GM12891 (cell line): ENCODE results near the gene USP15.

Experiments
- DNase-seq: peaks from one replicate; pipeline ENCODE4 v3.0.0; 2011; ENCODE audit warnings: low spot score; ENCODE audit not compliant: insufficient read length
- FAIRE-seq: peaks from 2 replicates; lab custom pipeline; 2011; peaks lifted over from hg19 to GRCh38; lab: Jason Lieb, UNC
- PAX5 ChIP-seq: IDR thresholded peaks from 2 replicates; pipeline ENCODE4 v1.6.1; 2011; ENCODE audit warnings: low read length, moderate library complexity, mild to moderate bottlenecking; ENCODE audit not compliant: insufficient read depth, severe bottlenecking
- POLR2A ChIP-seq: IDR thresholded peaks from 2 replicates; pipeline ENCODE4 v1.6.1; 2011; ENCODE audit warnings: low read depth, low read length, control low read depth
- POLR2AphosphoS5 ChIP-seq: IDR thresholded peaks from 2 replicates; pipeline ENCODE4 v1.6.1; 2011; ENCODE audit warnings: low read depth, low read length, control low read depth
- POU2F2 ChIP-seq: IDR thresholded peaks from 2 replicates; pipeline ENCODE4 v1.6.1; 2011; ENCODE audit warnings: low read depth, mild to moderate bottlenecking, control low read depth, low read length, moderate library complexity
- SPI1 ChIP-seq: IDR thresholded peaks from 2 replicates; pipeline ENCODE4 v1.6.1; 2011; ENCODE audit warnings: low read depth, low read length, control low read depth
- TAF1 ChIP-seq: IDR thresholded peaks from 2 replicates; pipeline ENCODE4 v1.6.1; 2011; ENCODE audit warnings: low read depth, low read length, control low read depth

The USP15 gene

DNA sequence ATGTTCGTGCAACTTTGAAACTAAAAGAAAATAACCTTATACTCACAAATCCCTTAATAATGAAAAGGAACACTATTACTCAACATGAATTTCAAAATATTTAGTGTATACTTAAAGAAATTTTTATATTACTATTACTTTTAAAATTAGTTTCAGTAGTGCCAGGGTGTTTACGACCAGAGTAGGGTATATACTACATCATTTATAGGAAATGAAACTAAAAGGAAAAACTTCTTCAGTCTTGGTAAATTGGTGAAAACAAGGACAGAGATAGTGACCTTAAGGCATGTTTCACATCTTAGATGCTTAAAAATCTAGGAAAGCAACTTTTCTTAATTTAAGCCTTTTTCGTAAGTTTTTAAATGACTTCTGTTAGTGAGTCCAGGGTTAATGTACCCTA, 4.5 kb downstream of the USP15 start:
- FAIRE-seq (no peak), DNase-seq (no peak)
- TF ChIP-seq POU2F2 (no peak), SPI1 (peak; percentile 29; the same call in 1 of the 2 replicates)

DNA sequence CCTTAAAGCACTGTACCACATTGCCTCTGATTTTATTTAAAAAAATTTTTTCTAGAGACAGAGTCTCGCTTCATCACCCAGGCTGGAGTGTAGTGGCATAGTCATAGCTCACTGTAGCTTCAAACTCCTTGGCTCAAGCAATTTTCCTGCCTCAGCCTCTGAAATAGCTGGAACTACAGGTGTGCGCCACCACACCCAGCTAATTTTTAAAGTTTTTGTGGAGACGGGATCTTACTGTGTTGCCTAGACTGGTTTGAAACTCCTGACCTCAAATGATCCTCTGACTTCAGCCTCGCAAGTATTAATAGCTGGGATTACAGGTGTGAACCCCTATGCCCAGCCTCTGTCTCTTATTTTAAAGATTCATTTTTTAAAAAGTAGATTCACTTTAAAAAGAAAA, 5.3 kb downstream of the USP15 start:
- TF ChIP-seq PAX5: no peak
- FAIRE-seq (no peak), DNase-seq (no peak)

DNA sequence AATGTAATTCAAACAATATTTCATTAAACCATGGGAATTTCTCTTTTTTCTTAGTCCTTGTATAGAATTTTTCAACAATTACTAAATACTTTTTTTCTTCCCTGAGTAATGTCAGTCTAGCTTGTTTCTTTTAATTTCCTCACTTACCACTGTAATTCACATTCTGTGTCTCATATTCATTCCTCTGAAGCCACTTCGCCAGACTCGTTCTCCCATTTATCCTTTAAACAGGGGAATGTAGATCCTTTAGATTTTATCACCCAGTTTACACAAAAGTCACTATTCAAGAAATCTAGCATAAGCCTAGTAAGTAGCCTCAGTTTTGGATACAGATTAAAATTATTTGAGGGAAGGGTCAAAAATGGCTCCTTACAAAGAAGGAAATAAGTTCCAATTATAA, 6.8 kb downstream of the USP15 start:
- TF ChIP-seq POLR2A (no peak), POLR2AphosphoS5 (no peak), TAF1 (no peak), SPI1 (no peak), PAX5 (no peak), POU2F2 (no peak)
- FAIRE-seq: no peak
- no peak for DNase-seq

DNA sequence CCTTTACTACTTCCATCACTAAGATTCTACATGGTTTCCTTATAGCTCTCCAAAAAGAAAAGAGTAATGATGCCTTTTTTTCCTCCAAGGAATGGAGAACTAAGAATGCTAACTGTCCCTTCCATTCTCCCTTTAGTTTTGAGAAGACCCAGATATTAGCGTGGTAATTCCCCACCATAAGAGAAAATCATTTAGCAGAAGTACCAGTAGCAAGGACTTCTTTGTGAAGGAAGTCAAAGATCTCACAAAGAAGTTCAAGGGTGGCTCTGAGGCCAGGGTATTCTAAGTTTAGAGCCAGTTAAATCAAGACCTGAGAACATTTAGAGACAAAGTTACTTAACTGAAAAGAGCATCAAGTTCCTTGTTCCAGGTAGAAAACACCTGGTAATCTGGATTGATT, 7.3 kb downstream of the USP15 start:
- no peak for DNase-seq
- FAIRE-seq: peak; percentile 68
- TF ChIP-seq PAX5 (no peak), POU2F2 (no peak), TAF1 (no peak), POLR2A (no peak), SPI1 (no peak), POLR2AphosphoS5 (no peak)

DNA sequence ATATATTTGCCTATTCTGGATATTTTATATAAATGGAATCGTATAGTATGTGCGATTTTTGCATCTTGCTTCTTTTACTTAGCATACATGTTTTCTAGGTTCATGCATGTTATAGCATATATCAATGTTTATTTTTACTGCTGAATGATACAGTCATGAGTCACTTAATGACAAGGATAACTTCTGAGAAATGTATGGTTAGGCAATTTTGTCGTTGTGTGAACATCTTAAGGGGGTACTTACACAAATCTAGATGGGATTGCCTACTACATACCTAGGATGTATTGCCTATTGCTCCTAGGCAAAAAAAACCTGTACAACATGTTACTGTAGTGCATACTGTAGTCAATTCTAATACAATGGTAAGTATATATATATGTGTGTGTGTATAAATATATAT, 8.8 kb downstream of the USP15 start:
- DNase-seq (no peak), FAIRE-seq (peak; percentile 51)
- TF ChIP-seq TAF1: no peak
- no peak for TF ChIP-seq POLR2AphosphoS5
- TF ChIP-seq PAX5: no peak

DNA sequence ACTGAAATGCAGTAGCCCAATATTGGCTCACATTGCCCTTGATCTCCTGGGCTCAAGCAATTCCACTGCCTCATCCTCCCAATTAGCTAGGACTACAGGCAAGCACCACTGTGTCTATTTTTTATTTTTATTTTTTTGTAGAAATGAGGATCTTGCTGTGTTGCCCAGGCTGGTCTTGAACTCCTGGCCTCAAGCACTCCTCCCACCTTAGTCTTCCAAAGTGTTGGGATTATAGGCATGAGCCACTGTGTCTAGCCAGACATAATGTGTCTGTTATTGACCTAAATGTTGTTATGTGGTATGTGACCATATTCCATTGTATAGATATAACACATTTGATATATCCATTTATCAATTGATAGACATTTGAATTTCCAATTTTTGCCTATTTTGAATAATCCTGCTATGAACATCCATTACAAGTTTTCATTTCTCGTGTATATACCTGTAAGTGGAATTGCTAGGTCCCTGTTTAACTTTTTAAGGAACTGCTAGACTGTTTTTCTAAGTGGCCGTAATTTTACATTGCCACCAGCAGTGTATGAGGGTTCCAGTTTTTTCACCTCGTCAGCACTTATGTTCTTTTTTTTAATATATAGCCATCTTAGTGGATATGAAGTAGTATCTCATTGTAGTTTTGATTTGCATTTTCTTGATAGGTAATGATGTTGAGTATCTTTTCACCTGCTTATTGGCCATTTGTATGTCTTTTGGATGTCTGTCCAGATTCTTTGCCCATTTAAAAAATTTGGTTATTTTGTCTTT, 9.4 kb downstream of the USP15 start:
- DNase-seq: no peak
- FAIRE-seq: no peak
- TF ChIP-seq PAX5: no peak
- no peak for TF ChIP-seq TAF1
- TF ChIP-seq POU2F2: no peak
- no peak for TF ChIP-seq SPI1
- TF ChIP-seq POLR2A: no peak
- no peak for TF ChIP-seq POLR2AphosphoS5

DNA sequence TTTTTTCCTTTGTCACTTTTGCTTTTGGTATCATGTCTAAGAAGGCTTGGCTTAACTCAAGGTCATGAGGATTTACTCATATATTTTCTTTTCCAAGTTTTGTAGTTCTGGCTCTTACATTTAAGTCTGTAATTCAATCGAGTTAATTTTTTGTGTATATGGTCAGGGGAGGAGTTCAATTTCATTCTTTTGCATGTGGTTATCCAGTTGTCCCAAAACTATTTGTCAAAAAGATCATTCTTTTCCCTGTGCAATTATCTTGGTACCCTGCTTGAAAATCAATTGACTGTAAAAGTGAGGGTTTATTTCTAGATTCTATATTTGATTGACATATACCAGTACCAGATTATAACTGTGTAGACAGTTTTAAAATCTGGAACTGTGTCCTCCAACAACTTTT, 10.2 kb downstream of the USP15 start:
- FAIRE-seq (no peak), DNase-seq (no peak)
- TF ChIP-seq TAF1 (no peak), POLR2AphosphoS5 (no peak), POU2F2 (no peak), POLR2A (no peak), SPI1 (no peak), PAX5 (no peak)

DNA sequence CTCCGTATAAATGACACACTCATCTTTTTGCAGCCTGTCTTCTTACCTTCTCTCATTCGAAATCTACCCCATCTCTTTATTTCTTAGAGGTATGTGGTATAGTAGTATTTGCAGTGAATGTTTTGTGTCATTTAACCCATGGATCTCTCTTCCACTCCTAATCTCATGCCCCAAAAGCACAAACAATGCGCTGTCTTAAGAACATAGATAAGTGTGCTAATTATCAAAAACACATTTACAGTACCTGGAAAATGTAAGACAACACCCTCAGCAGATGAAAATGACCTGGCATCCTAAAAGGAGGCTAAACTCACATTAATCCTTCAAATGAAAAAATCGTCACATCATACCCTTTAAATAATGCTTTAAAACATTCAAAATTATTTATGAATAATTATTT, 10.7 kb downstream of the USP15 start:
- TF ChIP-seq PAX5: no peak
- TF ChIP-seq TAF1: no peak
- TF ChIP-seq POLR2AphosphoS5: no peak
- TF ChIP-seq POU2F2: no peak
- no peak for DNase-seq
- FAIRE-seq: no peak

DNA sequence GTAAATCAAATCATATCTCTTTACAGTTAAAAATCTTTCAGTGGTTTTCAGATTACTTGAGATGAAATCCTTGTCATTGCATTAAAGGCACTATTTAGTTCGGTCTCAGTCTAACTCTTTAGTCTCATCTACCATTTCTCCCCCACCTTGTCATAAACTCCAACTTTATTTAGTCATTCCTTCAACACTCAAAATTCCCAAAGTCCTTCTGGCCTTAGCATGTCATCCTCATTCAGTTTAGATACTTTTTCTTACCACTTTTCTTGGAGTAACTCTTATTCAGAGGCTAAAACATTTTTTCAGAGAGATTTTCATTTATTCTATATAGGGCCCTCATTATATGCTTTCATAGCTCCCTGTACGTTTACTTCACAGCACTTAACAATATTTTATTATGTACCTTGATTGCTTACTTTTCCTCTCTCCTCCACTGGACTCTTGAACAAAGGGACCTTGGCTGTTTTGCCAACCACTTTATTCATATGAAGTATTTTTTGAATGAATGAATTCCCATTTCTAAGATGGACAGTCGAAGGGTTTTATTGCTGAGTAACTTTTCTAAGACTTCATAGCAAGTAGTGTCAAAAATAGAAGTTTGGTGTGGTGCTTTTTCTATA, 12.8 kb downstream of the USP15 start:
- no peak for TF ChIP-seq POLR2A
- TF ChIP-seq SPI1: no peak
- no peak for TF ChIP-seq POLR2AphosphoS5
- TF ChIP-seq POU2F2: no peak
- no peak for TF ChIP-seq TAF1
- no peak for FAIRE-seq

DNA sequence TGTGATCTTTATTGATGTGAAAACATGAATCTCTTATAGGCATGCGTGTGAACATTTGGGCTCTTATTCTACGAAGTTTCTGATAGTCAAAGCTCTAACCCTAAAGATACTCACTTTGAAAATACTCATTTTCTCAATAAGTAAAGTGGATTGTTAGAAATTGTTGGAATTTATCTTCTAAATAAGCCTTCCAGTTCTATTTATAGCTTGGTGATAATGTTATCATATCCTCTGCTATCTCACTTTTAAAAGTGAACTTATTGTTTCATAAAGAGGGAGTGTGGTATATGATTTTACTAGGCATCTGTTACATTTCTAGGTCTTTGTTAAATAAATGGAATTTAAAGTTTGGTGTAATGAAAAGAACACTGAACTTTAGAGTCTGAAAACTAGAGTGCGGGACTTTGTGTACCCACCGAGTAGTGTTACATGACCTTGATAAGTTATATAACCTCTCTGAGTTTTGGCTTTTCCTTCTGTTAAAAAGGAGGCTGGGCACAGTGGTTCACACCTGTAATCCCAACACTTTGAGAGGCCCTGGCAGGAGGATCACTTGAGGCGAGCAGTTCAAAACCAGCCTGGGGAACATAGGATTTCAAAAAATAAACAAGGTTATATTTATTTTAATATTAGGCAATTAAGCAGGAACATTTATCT, 13.6 kb downstream of the USP15 start:
- FAIRE-seq (no peak), DNase-seq (no peak)
- TF ChIP-seq POLR2A (no peak), TAF1 (no peak), PAX5 (no peak), SPI1 (no peak), POU2F2 (no peak)

More for the DNA sequence above, 12.8 kb downstream of the USP15 start:
- DNase-seq: no peak
